Endometrial microvascular endothelial cells (primary cell): ENCODE results near the gene CACNA2D2. TPM values are rescaled to one million over a fixed set of nuclear protein-coding genes. Genes with fewer than 3 reads are reported as not detected.

ENCODE experiments used
- in situ Hi-C: cut with HindIII; loops from 2 replicates; pipeline ENCODE4 v1.10.0; 2017; ENCODE audit warnings: low sequenced_read_pairs, low pct_unique_long_range_greater_than_20kb; ENCODE audit errors: inconsistent ontology term
- total RNA-seq: library from RNA; depleted of rRNA; stranded (reverse); fragments of >200 nt; gene quantifications from one replicate; pipeline ENCODE4 v1.2.3, GENCODE V29; 2015; ENCODE audit errors: inconsistent ontology term

Gene CACNA2D2
- total RNA-seq, 1 donor from 2014 or later, result not detected

GRCh38 chr3:50388016-50388719 is 115.3 kb downstream of the CACNA2D2 start:
- in situ Hi-C loops, result no loop called here

DNA sequence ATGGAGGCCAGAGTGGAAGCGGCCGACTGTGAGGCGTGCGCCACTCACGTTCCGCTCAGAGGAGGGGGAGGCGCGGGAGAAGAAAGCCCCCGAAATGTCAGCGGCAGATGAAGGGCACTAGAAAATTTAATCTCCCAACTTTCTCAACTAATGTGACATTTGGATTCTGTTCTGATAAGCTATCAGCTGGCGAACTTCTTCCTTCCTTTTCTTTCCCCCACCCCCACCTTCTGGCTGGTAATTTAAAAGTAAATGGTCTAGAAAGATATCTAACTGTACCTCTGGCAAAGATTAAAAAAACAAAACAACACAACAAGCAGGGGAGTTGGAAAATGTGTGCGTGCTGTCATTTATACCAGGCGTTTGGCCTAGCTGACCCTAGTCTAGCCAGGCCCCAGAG is 117.7 kb downstream of the CACNA2D2 start:
- in situ Hi-C loops, result no loop called here

- in situ Hi-C loops, result no loop called here
These were observed 119.7 kb downstream of the CACNA2D2 start for GRCh38 chr3:50383750-50384149.

DNA sequence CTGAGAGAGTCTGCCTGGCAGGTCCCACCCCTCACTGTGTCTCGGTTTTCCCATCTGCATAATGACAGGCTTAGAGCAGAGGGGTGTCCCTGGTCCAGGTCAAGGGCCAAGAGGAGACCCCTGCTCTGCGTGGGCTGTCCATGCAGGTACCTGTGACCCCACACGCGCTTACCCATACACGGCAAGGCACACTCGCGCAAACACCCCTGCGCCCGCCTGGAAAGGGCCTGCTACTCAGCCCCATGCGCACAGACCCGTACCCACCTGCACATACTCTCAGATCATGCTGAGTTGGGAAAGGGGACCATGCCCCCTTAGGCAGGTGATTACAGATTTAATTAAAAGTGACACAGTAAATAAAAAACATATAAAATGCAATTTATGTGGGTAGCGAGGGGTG is 120.7 kb downstream of the CACNA2D2 start:
- in situ Hi-C loops, result no loop called here

- in situ Hi-C loops, result no loop called here
These were observed 122.1 kb downstream of the CACNA2D2 start for GRCh38 chr3:50381383-50381782.

DNA sequence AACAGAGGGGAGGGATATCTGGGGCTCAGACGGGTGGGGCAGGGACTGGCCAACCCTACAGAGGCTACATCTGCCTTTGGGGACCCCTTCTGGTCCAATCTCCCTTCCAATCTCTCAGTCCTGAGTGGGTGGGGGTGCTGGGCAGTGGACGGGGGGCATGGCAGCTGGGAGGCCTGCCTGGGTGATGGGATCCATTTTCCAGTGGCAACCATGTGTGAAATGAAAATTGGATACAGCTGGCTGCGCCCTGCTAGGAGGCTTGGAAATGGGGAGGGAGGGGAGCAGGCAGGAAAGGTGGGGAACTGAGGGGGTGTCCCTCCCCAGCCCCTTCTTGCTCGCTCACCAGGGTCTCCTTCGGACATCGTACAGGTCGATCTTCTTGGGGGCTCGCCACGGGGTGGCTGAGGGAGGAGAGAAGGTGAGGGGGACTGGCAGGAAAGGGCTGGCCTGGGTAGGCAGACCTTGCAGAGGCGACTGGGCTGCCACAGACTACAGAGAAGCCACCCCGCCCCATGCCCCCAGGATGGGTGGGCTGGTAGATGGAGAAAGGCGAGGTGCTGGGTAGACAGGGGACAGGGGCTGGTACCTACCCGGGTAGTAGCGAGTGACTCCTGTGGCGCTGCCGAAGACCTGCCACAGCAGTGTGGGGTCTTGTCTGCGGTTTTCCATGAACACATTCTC is 122.9 kb downstream of the CACNA2D2 start:
- in situ Hi-C loops, result no loop called here

DNA sequence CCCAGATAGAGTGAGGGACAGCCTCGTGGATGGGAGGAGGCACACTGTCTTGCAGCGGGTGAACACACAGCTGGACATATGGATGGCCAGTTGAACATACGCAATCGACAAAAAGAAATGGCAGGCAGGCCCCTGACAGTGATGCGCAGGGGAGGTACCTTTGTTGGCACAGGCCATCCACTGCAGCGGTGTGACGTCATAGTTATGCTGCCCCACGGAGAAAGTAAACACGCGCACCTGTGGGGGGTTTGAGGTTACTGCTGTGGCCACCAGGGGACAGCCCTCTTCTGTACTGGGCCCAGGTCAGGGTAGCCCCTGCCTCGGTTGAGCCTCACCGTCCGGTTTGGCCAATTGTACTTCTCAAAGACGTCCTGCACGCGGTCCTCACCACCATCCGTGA is 124.7 kb downstream of the CACNA2D2 start:
- in situ Hi-C loops, result no loop called here

- in situ Hi-C loops, result no loop called here
These were observed 125.4 kb downstream of the CACNA2D2 start for GRCh38 chr3:50378024-50378423.

DNA sequence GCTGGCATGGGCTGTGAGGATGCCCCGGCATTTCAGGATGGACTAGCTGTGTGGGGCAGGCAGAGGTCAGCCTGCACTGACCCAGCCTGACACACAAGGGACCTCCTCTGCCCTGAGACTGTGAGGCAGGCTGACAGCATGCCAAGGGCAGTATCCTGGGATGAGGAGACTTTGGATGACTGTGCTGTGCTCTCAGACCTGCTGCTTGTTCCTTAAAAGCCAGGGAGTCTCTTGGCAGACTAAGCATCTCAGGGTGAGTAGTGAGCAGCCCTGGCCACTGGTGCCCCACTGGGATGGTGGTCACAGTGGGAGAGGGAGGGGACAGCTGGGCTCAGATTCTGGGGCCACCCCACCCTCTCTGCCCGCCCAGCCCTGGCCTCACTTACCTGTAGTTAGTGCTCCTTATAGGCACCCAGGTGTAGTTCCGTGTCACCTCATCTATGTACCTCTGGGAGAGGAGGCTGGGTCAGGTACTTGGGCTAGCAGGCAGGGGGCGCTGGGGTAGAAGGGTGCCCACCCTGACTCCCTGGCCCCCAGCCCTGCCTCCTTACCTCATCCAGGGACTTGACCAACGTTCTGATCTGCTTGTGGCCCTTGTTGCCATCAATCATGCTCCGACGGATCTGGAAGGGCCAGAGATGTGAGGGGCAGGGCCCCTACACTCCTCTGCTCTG is 128.0 kb downstream of the CACNA2D2 start:
- in situ Hi-C loops, result no loop called here

- in situ Hi-C loops, result no loop called here
These were observed 128.8 kb downstream of the CACNA2D2 start for GRCh38 chr3:50374363-50375257.

GRCh38 chr3:50373146-50374051 is 130.0 kb downstream of the CACNA2D2 start:
- in situ Hi-C loops, result no loop called here

GRCh38 chr3:50372349-50372748 is 131.1 kb downstream of the CACNA2D2 start:
- in situ Hi-C loops, result no loop called here

GRCh38 chr3:50371133-50371685 is 132.2 kb downstream of the CACNA2D2 start:
- in situ Hi-C loops, result no loop called here

DNA sequence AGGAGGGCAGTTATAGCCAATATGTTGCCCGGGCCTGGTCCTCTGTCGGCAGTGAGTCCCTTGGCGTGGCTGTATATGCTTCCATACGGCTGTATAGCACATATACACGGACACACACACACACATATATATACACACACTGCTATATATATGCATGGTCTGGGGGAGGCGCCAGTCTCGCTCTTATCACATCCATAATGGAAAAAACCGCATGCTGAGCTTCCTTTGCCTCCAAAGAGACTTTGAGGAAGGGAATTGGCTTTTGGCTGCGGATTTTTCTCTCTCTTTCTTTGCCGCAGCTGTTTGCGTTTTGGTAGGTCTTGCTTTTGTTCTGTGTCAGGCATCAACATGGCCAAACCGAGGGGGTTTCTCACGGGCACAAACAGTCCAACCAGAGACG is 132.8 kb downstream of the CACNA2D2 start:
- in situ Hi-C loops, result no loop called here

DNA sequence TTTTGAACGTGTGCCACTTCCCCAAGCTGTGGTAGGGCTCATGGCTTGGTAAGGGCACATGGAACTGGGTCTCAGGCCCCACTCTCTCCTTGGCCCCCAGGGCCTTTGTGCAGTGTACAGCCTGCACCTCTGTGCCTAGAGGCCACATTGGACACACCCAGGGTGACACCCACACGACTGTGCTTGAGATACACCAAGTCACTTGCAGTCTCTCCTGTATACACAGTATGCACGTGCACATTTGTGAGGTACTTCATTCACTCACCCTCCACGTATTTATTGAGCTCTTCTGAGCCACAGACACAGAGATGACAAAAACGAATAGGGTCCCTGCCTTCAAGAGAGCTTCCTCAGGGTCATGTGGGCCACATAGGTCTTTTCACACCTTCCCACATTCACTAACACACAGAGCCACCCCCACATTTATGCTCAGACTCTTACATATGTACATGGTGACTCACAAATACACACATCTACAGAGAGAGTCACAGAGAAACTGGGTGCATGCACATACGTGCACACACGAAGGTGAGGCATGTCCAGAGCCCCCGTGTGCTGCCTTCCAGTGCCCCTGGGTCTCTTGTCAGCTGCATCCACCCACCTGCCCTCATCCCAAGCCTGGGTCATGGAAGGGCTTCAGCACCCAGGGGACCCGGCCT is 134.3 kb downstream of the CACNA2D2 start:
- in situ Hi-C loops, result no loop called here

GRCh38 chr3:50365842-50366220 is 137.6 kb downstream of the CACNA2D2 start:
- in situ Hi-C loops, result no loop called here

- in situ Hi-C loops, result no loop called here
These were observed 138.2 kb downstream of the CACNA2D2 start for GRCh38 chr3:50365080-50365841.
